ENCODE results near the gene SPATA46. TPM values are rescaled to one million over a fixed set of nuclear protein-coding genes. Genes with fewer than 3 reads are reported as not detected.

The SPATA46 gene
- total and polyA plus RNA-seq, 2 experiments from 2014 or later: not detected

DNA sequence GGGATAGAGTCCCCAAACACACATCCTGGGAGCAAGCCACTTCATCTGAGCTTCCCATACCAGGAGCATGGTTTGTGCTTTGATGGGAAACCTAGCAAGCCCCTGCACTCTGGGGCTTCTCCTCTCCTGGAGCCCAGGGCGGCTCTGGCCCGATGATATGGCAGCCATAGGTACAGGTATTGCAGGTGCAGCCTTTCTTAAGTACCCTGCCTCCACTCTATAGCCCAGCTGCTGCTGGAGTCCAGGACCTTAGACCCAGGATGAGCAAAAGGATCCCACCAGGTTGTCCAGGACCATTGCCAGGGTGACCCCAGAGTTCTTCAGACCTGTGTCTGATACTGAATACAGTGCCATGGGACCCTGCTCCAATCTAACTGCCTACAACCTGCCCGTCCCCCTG is 9.0 kb upstream of the SPATA46 start:
- Histone ChIP-seq H3K4me1 (ENCODE audit: low read depth) (no peaks in the 10 kb centered on the region), H3K4me3 (no peak overlapping the region)
- DNase-seq (ENCODE audit: low read depth in 1 of 2, low spot score in 1 of 2): no peak

DNA sequence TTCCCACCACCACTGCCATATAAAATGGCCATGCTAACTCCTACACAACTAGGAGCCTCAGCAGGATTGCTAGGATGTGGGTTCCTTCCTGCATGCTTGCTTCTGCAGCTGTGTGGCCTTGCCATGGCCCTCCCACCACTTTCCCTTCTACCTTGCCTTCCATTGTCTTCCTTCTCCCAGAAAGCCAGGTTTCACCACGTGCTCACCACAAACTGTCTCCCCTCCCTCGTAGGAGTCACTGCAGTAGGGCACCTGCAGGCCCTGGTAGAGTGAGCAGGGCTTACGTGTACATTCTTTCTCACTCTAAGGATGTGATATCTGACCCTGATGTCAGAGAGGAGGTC is 8.6 kb upstream of the SPATA46 start:
- Histone ChIP-seq H3K4me1 (ENCODE audit: low read depth) (no peaks in the 10 kb centered on the region), H3K27ac (no peak overlapping the region), H3K27me3 (no peaks in the 10 kb centered on the region), H3K4me3 (no peak overlapping the region), H3K36me3 (no peaks in the 10 kb centered on the region), H3K9me3 (ENCODE audit: low read depth) (no peaks in the 10 kb centered on the region)
- DNase-seq (ENCODE audit: low read depth in 1 of 2, low spot score in 1 of 2): no peak
- TF ChIP-seq, protein P1, sequence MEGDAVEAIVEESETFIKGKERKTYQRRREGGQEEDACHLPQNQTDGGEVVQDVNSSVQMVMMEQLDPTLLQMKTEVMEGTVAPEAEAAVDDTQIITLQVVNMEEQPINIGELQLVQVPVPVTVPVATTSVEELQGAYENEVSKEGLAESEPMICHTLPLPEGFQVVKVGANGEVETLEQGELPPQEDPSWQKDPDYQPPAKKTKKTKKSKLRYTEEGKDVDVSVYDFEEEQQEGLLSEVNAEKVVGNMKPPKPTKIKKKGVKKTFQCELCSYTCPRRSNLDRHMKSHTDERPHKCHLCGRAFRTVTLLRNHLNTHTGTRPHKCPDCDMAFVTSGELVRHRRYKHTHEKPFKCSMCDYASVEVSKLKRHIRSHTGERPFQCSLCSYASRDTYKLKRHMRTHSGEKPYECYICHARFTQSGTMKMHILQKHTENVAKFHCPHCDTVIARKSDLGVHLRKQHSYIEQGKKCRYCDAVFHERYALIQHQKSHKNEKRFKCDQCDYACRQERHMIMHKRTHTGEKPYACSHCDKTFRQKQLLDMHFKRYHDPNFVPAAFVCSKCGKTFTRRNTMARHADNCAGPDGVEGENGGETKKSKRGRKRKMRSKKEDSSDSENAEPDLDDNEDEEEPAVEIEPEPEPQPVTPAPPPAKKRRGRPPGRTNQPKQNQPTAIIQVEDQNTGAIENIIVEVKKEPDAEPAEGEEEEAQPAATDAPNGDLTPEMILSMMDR (IDR thresholded peaks at IDR 0.05; ENCODE audit: low read depth, low read length): no peak

More for the DNA sequence above, 9.0 kb upstream of the SPATA46 start:
- Histone ChIP-seq H3K9me3 (ENCODE audit: low read depth) (no peaks in the 10 kb centered on the region), H3K27me3 (no peaks in the 10 kb centered on the region), H3K36me3 (no peaks in the 10 kb centered on the region), H3K27ac (no peak overlapping the region)
- TF ChIP-seq, protein P1 (IDR thresholded peaks at IDR 0.05; ENCODE audit: low read depth, low read length): no peak

DNA sequence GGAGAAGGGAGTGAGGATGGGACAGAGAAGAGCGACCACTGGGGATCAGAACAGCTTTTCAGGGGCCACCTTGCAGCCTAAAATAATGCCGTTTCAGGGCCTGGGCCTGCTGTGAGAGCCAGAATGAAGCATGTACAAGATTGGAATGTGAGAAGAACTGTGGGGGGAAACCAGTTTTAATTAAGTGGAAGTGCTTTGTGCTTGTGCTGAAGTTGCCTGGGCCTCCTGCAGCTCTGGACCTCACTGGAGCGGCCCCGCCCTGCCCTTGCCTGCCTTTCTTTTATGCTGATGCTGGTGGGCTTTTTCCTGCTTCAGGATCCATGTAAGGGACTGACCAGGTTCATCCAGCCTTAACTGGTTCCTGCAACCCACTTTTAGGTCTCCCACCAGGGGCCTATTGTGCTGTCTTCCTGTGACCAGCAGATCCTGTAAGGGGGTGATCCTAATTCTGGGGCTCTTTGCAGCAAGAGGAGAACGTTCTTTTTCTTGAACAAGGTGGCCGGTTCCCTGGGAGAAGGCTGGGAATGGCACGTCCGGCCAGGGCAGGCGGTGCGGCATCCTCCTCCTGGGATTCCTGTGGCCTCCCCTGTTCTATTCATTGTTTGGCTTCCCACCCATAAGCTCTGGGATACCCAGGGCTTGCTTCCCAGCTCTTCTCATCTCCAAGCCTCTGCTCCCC is 8.1 kb upstream of the SPATA46 start:
- TF ChIP-seq, protein P1 (IDR thresholded peaks at IDR 0.05; ENCODE audit: low read depth, low read length): no peak
- Histone ChIP-seq H3K4me1 (ENCODE audit: low read depth) (no peaks in the 10 kb centered on the region), H3K27ac (no peak overlapping the region), H3K27me3 (no peaks in the 10 kb centered on the region), H3K4me3 (no peak overlapping the region), H3K36me3 (no peaks in the 10 kb centered on the region), H3K9me3 (ENCODE audit: low read depth) (no peaks in the 10 kb centered on the region)
- DNase-seq (ENCODE audit: low read depth in 1 of 2, low spot score in 1 of 2): no peak

DNA sequence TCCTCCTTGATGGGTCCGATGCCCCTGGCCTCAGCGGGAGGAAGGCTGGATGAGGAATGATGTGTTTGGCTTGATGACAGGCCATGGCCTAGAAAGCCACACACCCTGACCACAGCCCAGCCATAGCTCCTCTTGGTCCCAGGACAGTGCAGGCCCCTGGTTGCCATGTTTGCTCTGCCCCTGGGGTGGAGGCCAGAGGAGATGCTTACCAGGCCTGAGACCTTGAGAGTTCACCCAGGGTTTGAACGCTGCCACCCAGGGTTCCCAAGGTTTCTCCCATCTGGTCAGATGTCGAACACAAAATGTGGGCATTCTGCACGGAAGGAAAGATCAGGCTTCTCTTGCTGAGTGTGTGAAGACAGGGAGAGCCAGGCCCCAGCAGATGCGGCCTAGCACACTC is 7.5 kb upstream of the SPATA46 start:
- TF ChIP-seq, protein P1 (IDR thresholded peaks at IDR 0.05; ENCODE audit: low read depth, low read length): no peak
- Histone ChIP-seq H3K27ac (no peak overlapping the region), H3K27me3 (no peaks in the 10 kb centered on the region), H3K4me3 (no peak overlapping the region), H3K4me1 (ENCODE audit: low read depth) (no peaks in the 10 kb centered on the region), H3K9me3 (ENCODE audit: low read depth) (no peaks in the 10 kb centered on the region), H3K36me3 (no peaks in the 10 kb centered on the region)
- no peak for DNase-seq (ENCODE audit: low read depth in 1 of 2, low spot score in 1 of 2)

DNA sequence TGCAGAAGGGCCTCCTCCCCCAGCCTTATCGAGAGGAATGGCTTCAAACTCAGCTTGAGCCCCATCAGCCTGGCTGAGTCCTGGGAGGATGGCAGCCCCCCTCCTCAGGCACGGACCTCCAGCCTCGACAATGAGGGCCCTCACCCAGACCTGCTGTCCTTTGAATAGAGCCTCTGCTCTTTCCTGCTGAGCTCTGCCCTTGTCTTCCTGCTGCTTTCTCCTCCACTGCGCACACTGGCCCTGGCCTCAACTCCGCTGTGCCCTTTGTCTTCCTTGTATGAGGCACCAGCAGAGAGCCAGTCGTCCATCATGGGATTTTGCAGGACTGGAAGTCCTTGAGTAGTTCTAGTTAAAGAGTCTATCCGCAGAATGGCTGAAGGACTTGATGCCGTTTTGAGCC is 6.9 kb upstream of the SPATA46 start:
- Histone ChIP-seq H3K27ac (no peak overlapping the region), H3K4me3 (no peak overlapping the region), H3K9me3 (ENCODE audit: low read depth) (no peaks in the 10 kb centered on the region), H3K4me1 (ENCODE audit: low read depth) (no peaks in the 10 kb centered on the region), H3K27me3 (no peaks in the 10 kb centered on the region), H3K36me3 (no peaks in the 10 kb centered on the region)
- no peak for DNase-seq (ENCODE audit: low read depth in 1 of 2, low spot score in 1 of 2)
- TF ChIP-seq, protein P1 (IDR thresholded peaks at IDR 0.05; ENCODE audit: low read depth, low read length): no peak
